Kidney (tissue), 14 donors: ENCODE measurements around the gene SERPINI1. TPM values are rescaled to one million over a fixed set of nuclear protein-coding genes. Genes with fewer than 3 reads are reported as not detected.

ENCODE experiments used
- DNase-seq, 5 donors: peaks; one replicate each; pipeline ENCODE4 v3.0.0-alpha.2; 2013 to 2020
- FAIRE-seq: peaks from 2 replicates; lab custom pipeline; 2012; peaks lifted over from hg19 to GRCh38; lab: Jason Lieb, UNC
- H3K27ac ChIP-seq, 2 donors: one replicate each; pipeline ENCODE4 v1.7.0; 2013; ENCODE audit warnings: low read depth in 2 of 2, low read length in 2 of 2, inconsistent platforms in 1 of 2
- H3K27me3 ChIP-seq: one replicate; pipeline ENCODE4 v1.7.1; 2013; ENCODE audit warnings: low read length, inconsistent platforms; ENCODE audit not compliant: control insufficient read depth, insufficient read depth
- H3K36me3 ChIP-seq, 3 donors: one replicate each; pipeline versions ENCODE4 v1.7.0 to v1.7.1; 2013; ENCODE audit warnings: low read length in 3 of 3, control low read depth in 1 of 3, inconsistent platforms in 1 of 3; ENCODE audit not compliant: insufficient read depth in 3 of 3, control insufficient read depth in 2 of 3
- H3K4me1 ChIP-seq, 3 donors: one replicate each; pipeline versions ENCODE4 v1.7.0 to v1.7.1; 2013; ENCODE audit warnings: low read length in 3 of 3, inconsistent platforms in 1 of 3, low read depth in 1 of 3; ENCODE audit not compliant: control insufficient read depth in 2 of 3, insufficient read depth in 2 of 3
- H3K4me3 ChIP-seq, 3 donors: one replicate each; pipeline versions ENCODE4 v1.7.0 to v1.8.1; 2013; ENCODE audit warnings: low read length in 3 of 3, control low read depth in 1 of 3, inconsistent platforms in 1 of 3
- H3K9ac ChIP-seq, 3 donors: one replicate each; pipeline versions ENCODE4 v1.7.0 to v1.7.1; 2013; ENCODE audit warnings: low read length in 3 of 3, control low read depth in 1 of 3, inconsistent platforms in 1 of 3
- H3K9me3 ChIP-seq, 3 donors: one replicate each; pipeline versions ENCODE4 v1.7.0 to v1.7.1; 2013; ENCODE audit warnings: low read length in 3 of 3, control low read depth in 1 of 3, inconsistent platforms in 1 of 3; ENCODE audit not compliant: control insufficient read depth in 2 of 3, insufficient read depth in 1 of 3
- intact Hi-C: fragments of 100-400 bp; cut with DNase I; formaldehyde crosslinking; loops from one replicate; pipeline ENCODE4 v1.11.1; 2022
- polyA plus RNA-seq: library from polyadenylated mRNA; stranded (reverse); fragments of 350-450 nt; fragmentation: Illumina TruSeq; extraction: RNeasy Lipid Tissue Mini Kit (QIAGEN cat#74804); gene quantifications from one replicate; pipeline ENCODE4 v1.2.3, GENCODE V29; 2014; ENCODE audit warnings: low read depth, low replicate concordance; ENCODE audit not compliant: insufficient read depth
- total RNA-seq: library from RNA; stranded (reverse); fragmentation: NEBNext Ultra II Directional; extraction: Animal tissue kit (Norgen Biotek cat#: 25700); gene quantifications from one replicate; pipeline ENCODE4 v1.2.1, GENCODE V29; 2021
- TF ChIP-seq, protein P1 (sequence below): IDR thresholded peaks from 3 replicates; pipeline ENCODE4 v1.5.1; 2012; ENCODE audit warnings: mild to moderate bottlenecking, moderate library complexity, borderline replicate concordance; ENCODE audit not compliant: insufficient read depth; ENCODE audit errors: extremely low read depth
- donor health status: control.
- donor health status: control.
- donor health status: control.
- donor health status: control.
- donor health status: control.
- donor health status: DM: yes; HTN: yes; CAD: no.
- donor health status: Normal renal cell carcinoma (clear cell type).

The SERPINI1 gene
- total and polyA plus RNA-seq, 2 donors from 2014 or later, result 9.5 to 35.3 TPM

DNA sequence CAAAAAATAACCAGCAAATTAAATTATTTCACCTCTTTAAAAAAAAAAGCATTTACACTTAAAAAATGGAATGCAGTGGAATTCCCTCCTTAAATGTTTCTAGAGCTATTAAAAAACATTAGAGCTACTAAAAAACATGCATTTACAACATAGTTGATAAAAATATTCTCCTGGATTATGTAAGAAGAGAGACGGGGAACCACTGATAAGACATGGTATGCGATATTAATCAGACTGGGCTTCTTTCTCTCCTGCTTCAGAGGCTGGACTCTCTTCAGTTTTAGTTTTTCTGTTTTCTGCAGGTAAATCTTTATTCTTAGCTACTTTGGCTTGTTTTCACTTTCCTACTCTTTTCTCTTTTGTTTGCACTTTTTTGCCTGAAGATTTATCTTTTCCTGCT lies 41.4 kb upstream of the SERPINI1 start:
- no peaks in the 10 kb centered on the region for H3K9me3 ChIP-seq
- FAIRE-seq, result no peak
- peaks cover 0 to 20% (median 2%) of the 10 kb centered on the region in 3 donors for H3K36me3 ChIP-seq
- intact Hi-C loops, result no loop called here
- no peak overlapping the region for H3K4me3 ChIP-seq
- no peak for DNase-seq
- no peak overlapping the region for H3K27ac ChIP-seq
- H3K9ac ChIP-seq, result no peak overlapping the region
- H3K4me1 ChIP-seq, result no peaks in the 10 kb centered on the region
- no peaks in the 10 kb centered on the region for H3K27me3 ChIP-seq
- TF ChIP-seq, protein P1, sequence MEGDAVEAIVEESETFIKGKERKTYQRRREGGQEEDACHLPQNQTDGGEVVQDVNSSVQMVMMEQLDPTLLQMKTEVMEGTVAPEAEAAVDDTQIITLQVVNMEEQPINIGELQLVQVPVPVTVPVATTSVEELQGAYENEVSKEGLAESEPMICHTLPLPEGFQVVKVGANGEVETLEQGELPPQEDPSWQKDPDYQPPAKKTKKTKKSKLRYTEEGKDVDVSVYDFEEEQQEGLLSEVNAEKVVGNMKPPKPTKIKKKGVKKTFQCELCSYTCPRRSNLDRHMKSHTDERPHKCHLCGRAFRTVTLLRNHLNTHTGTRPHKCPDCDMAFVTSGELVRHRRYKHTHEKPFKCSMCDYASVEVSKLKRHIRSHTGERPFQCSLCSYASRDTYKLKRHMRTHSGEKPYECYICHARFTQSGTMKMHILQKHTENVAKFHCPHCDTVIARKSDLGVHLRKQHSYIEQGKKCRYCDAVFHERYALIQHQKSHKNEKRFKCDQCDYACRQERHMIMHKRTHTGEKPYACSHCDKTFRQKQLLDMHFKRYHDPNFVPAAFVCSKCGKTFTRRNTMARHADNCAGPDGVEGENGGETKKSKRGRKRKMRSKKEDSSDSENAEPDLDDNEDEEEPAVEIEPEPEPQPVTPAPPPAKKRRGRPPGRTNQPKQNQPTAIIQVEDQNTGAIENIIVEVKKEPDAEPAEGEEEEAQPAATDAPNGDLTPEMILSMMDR, result no peak

DNA sequence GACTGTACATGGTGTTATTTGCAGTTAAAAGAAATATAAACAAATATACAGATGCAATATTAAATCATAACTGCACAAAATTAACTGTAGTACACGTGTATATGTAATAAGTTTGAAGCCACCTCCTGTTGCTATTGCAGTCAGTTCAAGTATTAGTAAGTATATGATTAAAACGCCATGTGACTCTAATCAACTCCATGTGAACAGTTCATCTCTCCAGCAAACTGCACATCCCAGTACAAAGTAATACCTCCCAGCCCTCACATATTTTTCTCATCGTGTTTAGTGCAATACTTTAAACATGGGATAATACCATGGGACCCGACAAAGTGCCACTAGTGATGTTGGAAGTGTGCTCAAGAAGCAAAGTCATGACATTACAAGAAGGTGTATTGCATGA lies 35.5 kb upstream of the SERPINI1 start:
- Histone ChIP-seq H3K9me3 (no peaks in the 10 kb centered on the region), H3K36me3 (peaks cover 0 to 12% (median 2%) of the 10 kb centered on the region in 3 donors), H3K4me3 (no peak overlapping the region), H3K4me1 (no peaks in the 10 kb centered on the region), H3K27me3 (no peaks in the 10 kb centered on the region), H3K27ac (no peak overlapping the region), H3K9ac (no peak overlapping the region)
- FAIRE-seq (no peak), DNase-seq (no peak)
- TF ChIP-seq, protein P1, result no peak
- intact Hi-C loops, result no loop called here

DNA sequence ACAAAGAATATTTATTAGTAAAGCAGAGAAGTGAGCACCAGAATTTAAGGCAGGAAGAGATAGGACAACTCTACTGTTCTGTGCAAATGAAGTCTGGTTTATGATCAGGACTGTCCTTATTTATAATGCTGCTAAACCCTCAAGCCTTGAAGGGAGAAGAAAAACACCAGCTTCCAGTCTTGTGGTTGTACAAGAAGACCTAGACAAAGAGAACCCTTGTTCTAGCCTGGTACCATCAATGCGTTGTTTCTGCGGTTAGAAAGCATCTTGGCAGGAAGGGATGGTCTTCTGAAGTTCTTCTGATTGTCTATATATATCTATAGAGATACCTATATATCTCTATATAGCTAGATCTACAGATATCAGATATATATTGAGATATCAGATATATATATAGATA lies 34.6 kb upstream of the SERPINI1 start:
- H3K27ac ChIP-seq, result no peak overlapping the region
- no peak for FAIRE-seq
- no peaks in the 10 kb centered on the region for H3K27me3 ChIP-seq
- DNase-seq, result no peak
- peaks cover 0 to 8% (median 2%) of the 10 kb centered on the region in 3 donors for H3K36me3 ChIP-seq
- intact Hi-C loops, result no loop called here
- no peak overlapping the region for H3K9ac ChIP-seq
- H3K4me3 ChIP-seq, result no peak overlapping the region
- H3K4me1 ChIP-seq, result no peaks in the 10 kb centered on the region
- H3K9me3 ChIP-seq, result no peaks in the 10 kb centered on the region
- TF ChIP-seq, protein P1, result no peak

DNA sequence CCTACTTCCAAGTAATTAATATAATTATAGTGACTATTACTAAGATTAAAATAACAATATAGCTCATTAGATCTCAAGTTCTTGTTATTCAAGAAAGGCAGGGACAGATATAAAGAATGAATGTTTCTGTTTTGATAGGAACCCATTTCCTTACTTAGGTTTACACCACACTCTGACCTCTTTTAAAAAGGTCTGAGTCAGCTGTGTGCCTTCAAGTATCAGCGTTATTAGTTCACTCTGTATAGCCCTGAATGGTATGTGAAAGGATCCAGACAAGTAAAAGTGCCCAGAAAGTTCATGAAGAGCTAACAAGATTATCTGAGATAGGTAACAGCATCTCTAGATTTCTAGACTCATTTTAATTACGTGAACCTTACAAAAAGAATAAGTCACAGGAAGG lies 29.7 kb upstream of the SERPINI1 start:
- DNase-seq (no peak), FAIRE-seq (peak; percentile 65)
- Histone ChIP-seq H3K36me3 (peaks cover 2 to 7% (median 4%) of the 10 kb centered on the region in 3 donors), H3K9ac (no peak overlapping the region), H3K27ac (no peak overlapping the region), H3K27me3 (no peaks in the 10 kb centered on the region), H3K9me3 (no peaks in the 10 kb centered on the region), H3K4me1 (no peaks in the 10 kb centered on the region), H3K4me3 (no peak overlapping the region)
- intact Hi-C loops, result no loop called here
- TF ChIP-seq, protein P1, result no peak
